Lung (tissue), 12 donors: ENCODE data around the gene FANCD2. TPM values are rescaled to one million over a fixed set of nuclear protein-coding genes. Genes with fewer than 3 reads are reported as not detected.

Experiments
- ATAC-seq: fragments of 200-7000 bp; cut with Tn5 transposase; one replicate; pipeline ENCODE4 v1.9.1; 2020; ENCODE audit warnings: moderate number of reproducible peaks; ENCODE audit not compliant: insufficient read depth, low FRiP score
- DNase-seq, 3 donors: peaks; one replicate each; pipeline ENCODE4 v3.0.0-alpha.2; 2013 to 2017
- H3K27ac ChIP-seq, 2 donors: one replicate each; pipeline ENCODE4 v1.5.1; 2013; ENCODE audit warnings: mild to moderate bottlenecking in 2 of 2, moderate library complexity in 2 of 2, control low read depth in 1 of 2, inconsistent platforms in 1 of 2, low read depth in 1 of 2, low read length in 1 of 2
- H3K27me3 ChIP-seq, 3 donors: one replicate each; pipeline ENCODE4 v1.5.1; 2013; ENCODE audit warnings: low read length in 2 of 3; ENCODE audit not compliant: control insufficient read depth in 3 of 3, insufficient read depth in 3 of 3
- H3K36me3 ChIP-seq, 4 donors: one replicate each; pipeline ENCODE4 v1.5.1; 2013; ENCODE audit warnings: low read length in 4 of 4, mild to moderate bottlenecking in 1 of 4, moderate library complexity in 1 of 4; ENCODE audit not compliant: control insufficient read depth in 4 of 4, insufficient read depth in 4 of 4
- H3K4me1 ChIP-seq, 5 donors: one replicate each; pipeline ENCODE4 v1.5.1; 2013; ENCODE audit warnings: low read length in 5 of 5, mild to moderate bottlenecking in 2 of 5, moderate library complexity in 1 of 5; ENCODE audit not compliant: control insufficient read depth in 5 of 5, insufficient read depth in 5 of 5
- H3K4me3 ChIP-seq: one replicate; pipeline ENCODE4 v1.5.1; 2013; ENCODE audit warnings: mild to moderate bottlenecking, control low read depth, moderate library complexity
- H3K9ac ChIP-seq, 2 donors: one replicate each; pipeline ENCODE4 v1.5.1; 2013; ENCODE audit warnings: low read length in 2 of 2, control low read depth in 1 of 2; ENCODE audit not compliant: insufficient read depth in 1 of 2
- H3K9me3 ChIP-seq, 4 donors: one replicate each; pipeline ENCODE4 v1.5.1; 2013; ENCODE audit warnings: low read length in 3 of 4, mild to moderate bottlenecking in 1 of 4, moderate library complexity in 1 of 4; ENCODE audit not compliant: control insufficient read depth in 4 of 4, insufficient read depth in 3 of 4
- WGBS, 2 donors: extraction: QIAGEN DNeasy Blood & Tissue Kit; methylation state at CpG; one replicate each; pipeline ENCODE4 v1.1.7; 2013; 5-methylcytosine and 5-hydroxymethylcytosine counted together
- polyA plus RNA-seq, 2 donors: library from polyadenylated mRNA; stranded (reverse); fragments of 200-250 nt; gene quantifications; one replicate each; pipeline ENCODE4 v1.2.1, GENCODE V29; 2013
- total RNA-seq, 2 donors: library from RNA; depleted of rRNA in 1 of 2; stranded (reverse); fragments of >200 nt in 1 of 2; gene quantifications; one replicate each; pipeline ENCODE4 v1.2.1, GENCODE V29; 2014 to 2021
- TF ChIP-seq, protein P1 (sequence below): IDR thresholded peaks from 2 replicates; pipeline ENCODE4 v1.5.1; 2012; ENCODE audit warnings: mild to moderate bottlenecking; ENCODE audit errors: control extremely low read depth, extremely low read depth
- donor health status: control.
- donor health status: control.
- donor health status: Bipolar disorder and iron deficiency.
- donor health status: healthy.
- donor health status: DM: yes; HTN: yes; CAD: no.

The FANCD2 gene
- total and polyA plus RNA-seq, 4 donors = 2.9 to 8.6 (median 4.4) TPM

DNA sequence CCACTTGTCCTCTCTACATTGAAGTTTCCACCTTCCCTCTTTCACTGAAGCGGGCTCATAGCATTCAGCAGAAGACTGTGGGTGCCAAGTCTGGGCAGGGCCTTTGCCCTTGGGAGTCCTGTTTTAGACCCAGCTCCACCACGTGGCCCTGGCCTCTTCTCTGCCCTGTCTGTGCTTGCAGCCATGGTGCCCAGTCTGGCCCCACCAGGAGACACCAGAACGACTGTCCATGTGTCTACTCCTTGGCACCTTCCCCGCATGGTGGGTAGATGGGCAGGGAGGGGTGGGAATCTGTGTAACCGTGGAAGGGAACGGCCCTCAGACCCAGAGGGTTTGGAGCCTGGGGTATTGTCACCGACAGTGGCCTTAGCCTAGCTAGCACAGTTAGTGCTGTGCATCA lies 21.7 kb upstream of the FANCD2 start:
- 94 to 95% methylated on average over 7 of the region's 7 CpGs for WGBS, 2 donors

DNA sequence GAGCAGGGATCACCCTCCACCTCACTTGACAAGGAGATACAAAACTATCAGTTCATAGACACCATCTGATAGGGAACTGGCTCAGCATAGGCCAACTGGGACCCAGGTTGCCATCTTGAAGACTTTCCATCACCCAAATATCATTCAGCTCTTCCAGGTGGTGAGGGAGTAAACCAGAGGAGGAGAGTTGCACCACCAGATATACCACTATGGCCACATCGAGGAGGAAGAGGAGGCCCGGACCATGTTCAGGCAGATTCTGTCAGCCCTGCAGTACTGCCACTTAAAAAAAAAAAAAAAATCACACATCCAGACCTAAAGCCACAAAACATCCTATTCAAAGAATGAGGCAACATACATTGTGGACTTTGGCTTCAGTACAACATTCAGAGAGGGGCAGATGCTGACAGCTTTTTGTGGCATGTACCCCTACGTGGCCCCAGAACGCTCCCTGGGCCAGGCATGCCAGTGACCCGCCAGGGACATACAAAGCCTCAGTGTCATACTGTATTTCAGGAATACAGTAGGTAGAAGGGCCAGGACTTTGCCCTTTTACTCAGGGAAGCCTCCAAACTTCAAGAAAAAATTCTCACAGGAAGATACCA lies 21.2 kb upstream of the FANCD2 start:
- 91 to 92% methylated on average over 5 of the region's 5 CpGs for WGBS, 2 donors
- Histone ChIP-seq H3K36me3 (no peaks in the 10 kb centered on the region), H3K27me3 (no peaks in the 10 kb centered on the region), H3K27ac (no peak overlapping the region), H3K4me1 (peaks cover 0 to 16% (median 2%) of the 10 kb centered on the region in 5 donors), H3K4me3 (no peak overlapping the region), H3K9me3 (no peaks in the 10 kb centered on the region), H3K9ac (no peak overlapping the region)
- no peak for ATAC-seq
- no peak for DNase-seq
- TF ChIP-seq, protein P1, sequence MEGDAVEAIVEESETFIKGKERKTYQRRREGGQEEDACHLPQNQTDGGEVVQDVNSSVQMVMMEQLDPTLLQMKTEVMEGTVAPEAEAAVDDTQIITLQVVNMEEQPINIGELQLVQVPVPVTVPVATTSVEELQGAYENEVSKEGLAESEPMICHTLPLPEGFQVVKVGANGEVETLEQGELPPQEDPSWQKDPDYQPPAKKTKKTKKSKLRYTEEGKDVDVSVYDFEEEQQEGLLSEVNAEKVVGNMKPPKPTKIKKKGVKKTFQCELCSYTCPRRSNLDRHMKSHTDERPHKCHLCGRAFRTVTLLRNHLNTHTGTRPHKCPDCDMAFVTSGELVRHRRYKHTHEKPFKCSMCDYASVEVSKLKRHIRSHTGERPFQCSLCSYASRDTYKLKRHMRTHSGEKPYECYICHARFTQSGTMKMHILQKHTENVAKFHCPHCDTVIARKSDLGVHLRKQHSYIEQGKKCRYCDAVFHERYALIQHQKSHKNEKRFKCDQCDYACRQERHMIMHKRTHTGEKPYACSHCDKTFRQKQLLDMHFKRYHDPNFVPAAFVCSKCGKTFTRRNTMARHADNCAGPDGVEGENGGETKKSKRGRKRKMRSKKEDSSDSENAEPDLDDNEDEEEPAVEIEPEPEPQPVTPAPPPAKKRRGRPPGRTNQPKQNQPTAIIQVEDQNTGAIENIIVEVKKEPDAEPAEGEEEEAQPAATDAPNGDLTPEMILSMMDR = no peak

More for the DNA sequence above, 21.7 kb upstream of the FANCD2 start:
- Histone ChIP-seq H3K27me3 (no peaks in the 10 kb centered on the region), H3K36me3 (no peaks in the 10 kb centered on the region), H3K4me1 (peaks cover 0 to 10% (median 2%) of the 10 kb centered on the region in 5 donors), H3K4me3 (no peak overlapping the region), H3K27ac (no peak overlapping the region), H3K9me3 (no peaks in the 10 kb centered on the region), H3K9ac (no peak overlapping the region)
- TF ChIP-seq, protein P1 = no peak
- ATAC-seq (no peak), DNase-seq (no peak)

DNA sequence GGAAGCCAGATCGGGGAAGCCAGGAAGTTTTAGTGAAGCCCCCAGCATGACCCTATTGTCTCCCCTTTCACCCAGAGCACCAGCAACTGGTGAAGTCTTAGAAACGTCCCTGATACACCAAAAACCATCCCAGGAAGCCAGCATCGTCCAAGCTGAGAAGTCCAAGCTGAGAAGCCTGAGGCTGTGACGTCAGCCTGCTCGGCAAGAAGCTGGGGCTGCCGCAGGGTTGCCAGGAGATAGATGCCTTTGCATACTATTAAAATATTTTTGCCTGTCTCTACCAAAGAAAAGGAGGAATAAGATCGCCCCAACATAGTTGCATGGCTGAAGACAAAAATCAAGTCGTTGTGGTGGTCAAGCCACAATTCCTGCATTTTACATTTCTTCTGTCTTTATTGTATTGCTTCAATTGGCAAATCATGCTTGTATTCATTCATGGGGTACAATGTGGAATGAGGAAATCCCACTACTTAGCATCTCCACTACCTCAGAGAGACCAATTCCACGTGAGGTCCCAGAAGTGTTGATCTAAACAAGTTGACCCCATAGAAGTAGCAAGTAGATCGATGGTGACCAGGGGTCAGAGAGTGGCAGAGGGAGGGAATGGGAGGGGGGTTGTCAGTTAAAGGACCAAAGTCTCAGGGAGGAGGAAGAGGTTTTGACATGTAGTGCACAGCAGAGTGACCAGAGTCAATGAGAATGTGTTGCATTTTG lies 20.0 kb upstream of the FANCD2 start:
- Histone ChIP-seq H3K4me3 (no peak overlapping the region), H3K4me1 (peaks cover 2 to 22% (median 5%) of the 10 kb centered on the region in 5 donors), H3K36me3 (no peaks in the 10 kb centered on the region), H3K9me3 (no peaks in the 10 kb centered on the region), H3K27me3 (no peaks in the 10 kb centered on the region), H3K9ac (no peak overlapping the region), H3K27ac (no peak overlapping the region)
- DNase-seq (no peak), ATAC-seq (no peak)
- TF ChIP-seq, protein P1 = no peak
- 71 to 85% methylated on average over 10 of the region's 10 CpGs for WGBS, 2 donors
